HepG2 (cell line): ENCODE measurements around the gene DNAJB8. TPM values are rescaled to one million over a fixed set of nuclear protein-coding genes. Genes with fewer than 3 reads are reported as not detected.

Experiments used
- ATAC-seq: fragments of 200-7000 bp; cut with Tn5 transposase; 3 replicates; pipeline ENCODE4 v1.9.1; 2020; ENCODE audit warnings: mild to moderate bottlenecking, moderate library complexity
- BruUV-seq: library from RNA; stranded (reverse); fragments of 400-500 nt; replicated peaks from 2 replicates; lab custom pipeline; 2021; lab: Mats Ljungman, UMichigan
- CTCF ChIA-PET: fragments of 300-600 bp; formaldehyde crosslinking; extraction: SDS; loops from one replicate; lab custom pipeline; 2021; ENCODE audit warnings: low total read pairs, inconsistent platforms, low intra/inter-chr PET ratio; lab: Yijun Ruan, JAX
- POLR2A ChIA-PET: fragments of 350-600 bp; sonication (Branson Sonifier 250); formaldehyde crosslinking; loops from one replicate; lab custom pipeline; 2020; ENCODE audit warnings: antibody characterized with exemption, inconsistent platforms; lab: Yijun Ruan, JAX
- DNase-seq: peaks from one replicate; pipeline ENCODE4 v3.0.0-alpha.2; 2015; ENCODE audit warnings: low spot score
- FAIRE-seq: peaks from 3 replicates; lab custom pipeline; 2011; peaks lifted over from hg19 to GRCh38; lab: Jason Lieb, UNC
- H2AFZ ChIP-seq: one replicate; pipeline ENCODE4 v1.6.1; 2011; ENCODE audit warnings: low read length, inconsistent platforms
- H3K27ac ChIP-seq: fragments of 300-600 bp; 3 replicates; pipeline ENCODE4 v1.8.0; 2011; ENCODE audit warnings: mixed run types, mild to moderate bottlenecking, mixed read lengths, low read length, inconsistent platforms; ENCODE audit not compliant: insufficient read depth; ENCODE audit errors: extremely low read length
- H3K27me3 ChIP-seq, 2 experiments: fragments of 200-600 bp in 1 of 2; 2 replicates in 1 of 2; 3 replicates in 1 of 2; pipeline versions ENCODE4 v1.6.0 to v1.8.0; 2011; ENCODE audit warnings: low read length in 2 of 2, mild to moderate bottlenecking in 2 of 2, moderate library complexity in 2 of 2, inconsistent platforms in 1 of 2; ENCODE audit not compliant: insufficient read depth in 2 of 2, control insufficient read depth in 1 of 2
- H3K36me3 ChIP-seq, 2 experiments: fragments of 200-600 bp in 1 of 2; replicated peaks in 1 of 2; 2 replicates in 1 of 2; 3 replicates in 1 of 2; pipeline versions ENCODE4 v1.5.1 to v1.8.0; 2011; ENCODE audit warnings: low read length in 2 of 2, inconsistent platforms in 1 of 2; ENCODE audit not compliant: insufficient read depth in 2 of 2, control insufficient read depth in 1 of 2
- H3K4me1 ChIP-seq: 2 replicates; pipeline ENCODE4 v1.5.1; 2012; ENCODE audit warnings: low read length, inconsistent platforms; ENCODE audit not compliant: insufficient read depth
- H3K4me2 ChIP-seq: 2 replicates; pipeline ENCODE4 v1.6.0; 2011; ENCODE audit warnings: low read depth, low read length, inconsistent platforms
- H3K4me3 ChIP-seq, 3 experiments: fragments of 200-600 bp in 1 of 3; sonication (generic), shearing (Covaris generic) in 1 of 3; replicated peaks in 1 of 3; 2 replicates each; pipeline ENCODE4 v1.5.1; 2011 to 2016; ENCODE audit warnings: low read length in 3 of 3, inconsistent platforms in 2 of 3, low read depth in 2 of 3, mild to moderate bottlenecking in 2 of 3, control low read depth in 1 of 3, mixed read lengths in 1 of 3; ENCODE audit not compliant: insufficient read depth in 1 of 3
- H3K79me2 ChIP-seq: one replicate; pipeline ENCODE4 v1.6.1; 2011; ENCODE audit warnings: low read length, inconsistent platforms; ENCODE audit not compliant: insufficient read depth
- H3K9ac ChIP-seq: 2 replicates; pipeline ENCODE4 v1.6.0; 2011; ENCODE audit warnings: mild to moderate bottlenecking, low read depth, low read length, inconsistent platforms; ENCODE audit not compliant: insufficient read depth
- H3K9me3 ChIP-seq: 2 replicates; pipeline ENCODE4 v1.5.1; 2012; ENCODE audit warnings: mild to moderate bottlenecking, low read length
- H4K20me1 ChIP-seq: 2 replicates; pipeline ENCODE4 v1.6.0; 2011; ENCODE audit warnings: inconsistent platforms, mild to moderate bottlenecking, low read length, moderate library complexity; ENCODE audit not compliant: insufficient read depth
- EED ChIP-seq: sonication (generic); formaldehyde crosslinking; IDR thresholded peaks from 2 replicates; pipeline ENCODE4 v1.5.0; 2020; ENCODE audit warnings: mild to moderate bottlenecking, missing genetic modification reagents
- FOXO4 ChIP-seq: sonication (generic); formaldehyde crosslinking; conservative IDR thresholded peaks from 2 replicates; pipeline ENCODE4 v1.8.1; 2023; ENCODE audit warnings: missing genetic modification reagents
- HOXA7 ChIP-seq: sonication (generic); formaldehyde crosslinking; IDR thresholded peaks from 2 replicates; pipeline ENCODE4 v1.8.1; 2022; ENCODE audit warnings: mild to moderate bottlenecking, missing genetic modification reagents, moderate library complexity
- NR3C1 ChIP-seq: sonication (generic); formaldehyde crosslinking; IDR thresholded peaks from 2 replicates; pipeline ENCODE4 v1.4.0; 2020; ENCODE audit warnings: missing genetic modification reagents
- PAX8 ChIP-seq: sonication (generic); formaldehyde crosslinking; IDR thresholded peaks from 2 replicates; pipeline ENCODE4 v1.8.0; 2022; ENCODE audit warnings: mild to moderate bottlenecking, missing genetic modification reagents, borderline replicate concordance
- SMAD1 ChIP-seq: sonication (generic); formaldehyde crosslinking; IDR thresholded peaks from 2 replicates; pipeline ENCODE4 v1.4.0; 2020; ENCODE audit warnings: missing genetic modification reagents, low read depth, mild to moderate bottlenecking, borderline replicate concordance
- TCF7L2 ChIP-seq: IDR thresholded peaks from 2 replicates; pipeline ENCODE4 v1.6.1; 2011; ENCODE audit warnings: mild to moderate bottlenecking, low read depth, low read length, moderate library complexity
- TFAP4 ChIP-seq: sonication (generic); IDR thresholded peaks from 2 replicates; pipeline ENCODE4 v1.6.1; 2016; ENCODE audit warnings: low read depth, borderline replicate concordance
- ZBTB43 ChIP-seq: sonication (generic); formaldehyde crosslinking; conservative IDR thresholded peaks from 2 replicates; pipeline ENCODE4 v1.4.0; 2020; ENCODE audit warnings: missing genetic modification reagents
- ZFX ChIP-seq: sonication (generic); formaldehyde crosslinking; IDR thresholded peaks from 2 replicates; pipeline ENCODE4 v1.4.0; 2020; ENCODE audit warnings: mild to moderate bottlenecking, low read depth, missing genetic modification reagents, moderate library complexity
- ZNF333 ChIP-seq: sonication (generic); formaldehyde crosslinking; IDR thresholded peaks from 2 replicates; pipeline ENCODE4 v1.4.0; 2020; ENCODE audit warnings: mild to moderate bottlenecking, missing genetic modification reagents, borderline replicate concordance
- ZNF569 ChIP-seq: sonication (generic); formaldehyde crosslinking; IDR thresholded peaks from 2 replicates; pipeline ENCODE4 v1.5.0; 2020; ENCODE audit warnings: mild to moderate bottlenecking, missing genetic modification reagents, moderate library complexity, borderline replicate concordance
- ZNF691 ChIP-seq: sonication (generic); formaldehyde crosslinking; IDR thresholded peaks from 2 replicates; pipeline ENCODE4 v1.4.0; 2020; ENCODE audit warnings: missing genetic modification reagents, low read depth, mild to moderate bottlenecking, borderline replicate concordance
- ZNF773 ChIP-seq: sonication (generic); formaldehyde crosslinking; IDR thresholded peaks from 2 replicates; pipeline ENCODE4 v1.4.0; 2020; ENCODE audit warnings: missing genetic modification reagents, borderline replicate concordance
- WGBS: methylation state at CpG from one replicate; pipeline ENCODE4 v1.1.6; 2017; ENCODE audit warnings: low lambda C conversion rate; 5-methylcytosine and 5-hydroxymethylcytosine counted together
- in situ Hi-C: cut with HindIII; loops from 2 replicates; pipeline ENCODE4 v1.10.0; 2017; ENCODE audit warnings: low pct_unique_long_range_greater_than_20kb; ENCODE audit not compliant: extremely low pct_ligation_motif_present
- intact Hi-C: fragments of 100-400 bp; cut with micrococcal nuclease; formaldehyde crosslinking; loops from one replicate; pipeline ENCODE4 v1.10.0; 2022; ENCODE audit not compliant: unreplicated experiment
- polyA plus RNA-seq, 8 experiments: library from polyadenylated mRNA; depleted of rRNA in 3 of 8; stranded (reverse) in 7 of 8; unstranded in 1 of 8; fragments of >200 nt; fragmentation: Illumina TruSeq in 4 of 8; extraction: Trizol in 4 of 8; gene quantifications; 2 replicates each; pipeline versions ENCODE4 v1.2.1 to v1.2.3, GENCODE V29; 2011 to 2016; ENCODE audit warnings: low read depth in 4 of 8, missing spikeins in 1 of 8, mixed read lengths in 1 of 8; ENCODE audit not compliant: insufficient read depth in 1 of 8
- total RNA-seq, 5 experiments: library from RNA; depleted of rRNA; stranded (reverse); fragments of >200 nt; fragmentation: Illumina TruSeq; extraction: Trizol; gene quantifications; 2 replicates each; pipeline ENCODE4 v1.2.3, GENCODE V29; 2016; ENCODE audit warnings: low read depth in 1 of 5

The DNAJB8 gene
- total and polyA plus RNA-seq, 2 of the 13 experiments (the other 11 are each of a cell fraction or from before 2014, with no cell fraction given) = not detected

GRCh38 chr3:128420289-128420688, 46.4 kb downstream of the DNAJB8 start:
- Histone ChIP-seq H3K9ac (no peak overlapping the region), H3K4me1 (peaks cover 24% of the 10 kb centered on the region), H3K27me3 (no peaks in the 10 kb centered on the region; a peak in 1 of 5 replicates), H3K27ac (no peak overlapping the region), H3K9me3 (no peaks in the 10 kb centered on the region), H3K4me3 (no peak overlapping the region), H3K36me3 (no peaks in the 10 kb centered on the region), H3K79me2 (no peaks in the 10 kb centered on the region), H4K20me1 (no peaks in the 10 kb centered on the region), H2AFZ (no peak overlapping the region), H3K4me2 (no peak overlapping the region)
- POLR2A ChIA-PET = no interaction called here
- intact Hi-C loops = loop anchor here (10.0 kb wide), 1 partner anchor 165 kb away; no protein-coding TSS in a partner anchor
- BruUV-seq = no TSS peak
- no peak for ATAC-seq
- no peak for TF ChIP-seq TFAP4
- no peak for TF ChIP-seq SMAD1
- no peak for TF ChIP-seq EED (CRISPR knock-in tag)
- TF ChIP-seq ZNF569 = no peak
- no peak for TF ChIP-seq ZNF333 (CRISPR knock-in tag)
- WGBS = 79% methylated on average over 5 of the region's 7 CpGs
- in situ Hi-C loops = no loop called here
- FAIRE-seq = no peak
- no peak for DNase-seq
- CTCF ChIA-PET = no interaction called here

- ChIA-PET CTCF (no interaction called here), POLR2A (no interaction called here)
- in situ Hi-C loops (no loop called here), intact Hi-C loops (no loop called here)
- 94% methylated on average over 4 of the region's 4 CpGs for WGBS
- BruUV-seq = no TSS peak
- DNase-seq (no peak), ATAC-seq (no peak), FAIRE-seq (no peak)
- Histone ChIP-seq H2AFZ (no peak overlapping the region), H3K4me3 (no peak overlapping the region), H3K4me1 (peaks cover 24% of the 10 kb centered on the region), H3K9me3 (no peaks in the 10 kb centered on the region), H3K79me2 (no peaks in the 10 kb centered on the region), H4K20me1 (no peaks in the 10 kb centered on the region), H3K36me3 (no peaks in the 10 kb centered on the region), H3K4me2 (no peak overlapping the region), H3K27me3 (no peaks in the 10 kb centered on the region; a peak in 1 of 5 replicates), H3K9ac (no peak overlapping the region), H3K27ac (no peak overlapping the region)
- TF ChIP-seq PAX8 (no peak), ZFX (CRISPR knock-in tag) (no peak), TCF7L2 (no peak), ZNF773 (CRISPR knock-in tag) (no peak), FOXO4 (CRISPR knock-in tag) (no peak), ZBTB43 (CRISPR knock-in tag) (no peak), ZNF691 (CRISPR knock-in tag) (no peak), HOXA7 (no peak), NR3C1 (no peak)
Observed at GRCh38 chr3:128419311-128419710, 47.4 kb downstream of the DNAJB8 start.
